Stimulated activated CD4-positive, alpha-beta T cell treated with anti-CD3 and anti-CD28 coated beads, TNF-alpha, amount 100 ng/mL, for 48 hours (primary cell): ENCODE results near the gene BOD1L1.

ENCODE experiments used
- DNase-seq, 3 donors: peaks; one replicate each; pipeline ENCODE4 v3.0.0-alpha.2; 2020; ENCODE audit warnings: low read depth in 3 of 3

BOD1L1 gene

GRCh38 chr4:13539619-13540445 is 87.7 kb downstream of the BOD1L1 start:
- DNase-seq: no peak

GRCh38 chr4:13539047-13539618 is 88.4 kb downstream of the BOD1L1 start:
- no peak for DNase-seq

- no peak for DNase-seq
These were observed 89.0 kb downstream of the BOD1L1 start for GRCh38 chr4:13538427-13538973.

GRCh38 chr4:13537832-13538177 is 89.7 kb downstream of the BOD1L1 start:
- no peak for DNase-seq

GRCh38 chr4:13537011-13537831 is 90.3 kb downstream of the BOD1L1 start:
- DNase-seq: no peak

- DNase-seq: no peak
These were observed 90.9 kb downstream of the BOD1L1 start for GRCh38 chr4:13536607-13537006.

- no peak for DNase-seq
These were observed 91.7 kb downstream of the BOD1L1 start for GRCh38 chr4:13535708-13536361.

- DNase-seq: no peak
These were observed 92.4 kb downstream of the BOD1L1 start for GRCh38 chr4:13535118-13535517.

GRCh38 chr4:13534344-13535063 is 93.0 kb downstream of the BOD1L1 start:
- DNase-seq: no peak

GRCh38 chr4:13533670-13534343 is 93.7 kb downstream of the BOD1L1 start:
- DNase-seq: no peak

- no peak for DNase-seq
These were observed 95.9 kb downstream of the BOD1L1 start for GRCh38 chr4:13531625-13531998.

GRCh38 chr4:13530823-13531624 is 96.5 kb downstream of the BOD1L1 start:
- no peak for DNase-seq

- no peak for DNase-seq
These were observed 98.2 kb downstream of the BOD1L1 start for GRCh38 chr4:13529128-13529919.

GRCh38 chr4:13528821-13529127 is 98.8 kb downstream of the BOD1L1 start:
- DNase-seq: no peak

GRCh38 chr4:13527981-13528820 is 99.3 kb downstream of the BOD1L1 start:
- DNase-seq: peak in 1 of 3 donors; percentile 13

- no peak for DNase-seq
These were observed 100.1 kb downstream of the BOD1L1 start for GRCh38 chr4:13527192-13527980.

- no peak for DNase-seq
These were observed 100.9 kb downstream of the BOD1L1 start for GRCh38 chr4:13526658-13527057.
